GM19397 (cell line): Measurements from ENCODE around the gene CERS4.
"Not testable (repeated sequence)": the region's sequence is repeated elsewhere in the genome, so short reads cannot be mapped to it uniquely, and the experiment has no call there.

Source experiments
- ATAC-seq: cut with Tn5 transposase; IDR thresholded peaks from one replicate; pipeline ENCODE4 v1.9.1; 2021; ENCODE audit warnings: mild to moderate bottlenecking, moderate library complexity; ENCODE audit not compliant: unreplicated experiment

CERS4 gene

GRCh38 chr19:8240274-8241229, 31.4 kb downstream of the CERS4 start:
- ATAC-seq, result peak; percentile 85

- no peak for ATAC-seq
Measured at GRCh38 chr19:8241646-8242045, 32.5 kb downstream of the CERS4 start.

GRCh38 chr19:8242211-8242821, 33.1 kb downstream of the CERS4 start:
- ATAC-seq, result no peak

GRCh38 chr19:8243146-8243545, 34.0 kb downstream of the CERS4 start:
- no peak for ATAC-seq

- ATAC-seq, result no peak
Measured at GRCh38 chr19:8244442-8244841, 35.3 kb downstream of the CERS4 start.

GRCh38 chr19:8245869-8246835, 37.0 kb downstream of the CERS4 start:
- no peak for ATAC-seq

GRCh38 chr19:8247129-8247890, 38.1 kb downstream of the CERS4 start:
- ATAC-seq, result not testable (repeated sequence)

- no peak for ATAC-seq
Measured at GRCh38 chr19:8248348-8249328, 39.5 kb downstream of the CERS4 start.

- ATAC-seq, result no peak
Measured at GRCh38 chr19:8250596-8250995, 41.4 kb downstream of the CERS4 start.

GRCh38 chr19:8251025-8251472, 41.9 kb downstream of the CERS4 start:
- ATAC-seq, result no peak

- ATAC-seq, result no peak
Measured at GRCh38 chr19:8252922-8253589, 43.9 kb downstream of the CERS4 start.

- no peak for ATAC-seq
Measured at GRCh38 chr19:8253678-8254077, 44.5 kb downstream of the CERS4 start.

GRCh38 chr19:8254286-8255001, 45.3 kb downstream of the CERS4 start:
- ATAC-seq, result no peak

- no peak for ATAC-seq
Measured at GRCh38 chr19:8255426-8256125, 46.4 kb downstream of the CERS4 start.

GRCh38 chr19:8256276-8257051, 47.3 kb downstream of the CERS4 start:
- no peak for ATAC-seq

- no peak for ATAC-seq
Measured at GRCh38 chr19:8257052-8257443, 47.9 kb downstream of the CERS4 start.
